ENCODE data around the gene SSH2. TPM values are rescaled to one million over a fixed set of nuclear protein-coding genes. Genes with fewer than 3 reads are reported as not detected.

Gene SSH2
- total RNA-seq, 4 donors from 2014 or later, result 30.2 to 38.6 (median 35.5) TPM

DNA sequence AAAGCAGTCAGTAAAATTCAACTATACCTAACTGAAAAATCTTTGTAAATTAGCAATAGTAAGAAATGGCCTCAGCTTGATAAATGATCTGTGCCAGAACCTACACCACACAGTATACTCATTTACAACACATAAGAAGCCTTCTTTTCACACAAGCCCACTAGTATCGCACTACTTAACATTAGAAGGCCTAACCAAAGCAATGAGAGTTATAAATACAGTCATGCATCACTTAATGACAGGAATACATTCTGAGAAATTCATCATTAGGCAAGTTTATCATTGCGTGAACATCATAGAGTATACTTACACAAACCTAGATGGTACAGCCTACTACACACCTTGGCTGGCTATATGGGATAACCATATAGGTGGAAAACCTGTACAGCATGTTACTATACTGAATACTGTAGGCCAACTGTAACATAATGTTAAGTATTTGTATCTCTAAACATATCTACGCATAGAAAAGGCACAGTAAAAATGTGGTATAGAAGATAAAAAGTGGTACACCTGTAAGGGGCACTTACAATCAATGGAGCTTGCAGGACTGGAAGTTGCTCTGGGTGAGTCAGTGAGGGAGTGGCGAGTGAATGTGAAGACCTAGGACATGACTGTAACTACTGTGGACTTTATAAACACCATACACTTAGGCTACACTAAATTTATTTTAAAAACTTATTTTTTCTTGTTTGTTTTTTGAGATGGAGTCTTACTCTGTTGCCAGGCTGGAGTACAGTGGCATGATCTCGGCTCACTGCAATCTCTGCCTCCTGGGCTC, 180.8 kb downstream of the SSH2 start:
- Histone ChIP-seq H3K27ac (peak overlapping the region in 1 of 3 donors; percentile 26), H3K27me3 (no peaks in the 10 kb centered on the region), H3K9me3 (no peaks in the 10 kb centered on the region), H3K4me1 (peaks cover under 1 to 17% of the 10 kb centered on the region in 2 donors), H3K4me3 (replicated peaks in 1 of 3) (no peak overlapping the region), H3K36me3 (peaks cover 0 to 4% of the 10 kb centered on the region in 2 donors)
- DNase-seq, result no peak
- TF ChIP-seq CTCF (IDR thresholded peaks at IDR 0.05) (no peak), POLR2A (IDR thresholded peaks at IDR 0.05) (no peak)
- intact Hi-C loops (cut with DNase I), result no loop called here
- 95 to 97% methylated on average over 5 of the region's 5 CpGs for WGBS, 2 donors

- H3K36me3 ChIP-seq, result peaks cover 0 to 4% of the 10 kb centered on the region in 2 donors
- H3K4me1 ChIP-seq, result peaks cover 3 to 21% of the 10 kb centered on the region in 2 donors
- TF ChIP-seq CTCF (IDR thresholded peaks at IDR 0.05) (no peak), POLR2A (IDR thresholded peaks at IDR 0.05) (no peak)
- H3K4me3 ChIP-seq (replicated peaks in 1 of 3), result no peak overlapping the region
- H3K27ac ChIP-seq, result no peak overlapping the region
- DNase-seq, result no peak
- intact Hi-C loops (cut with DNase I), result no loop called here
- H3K9me3 ChIP-seq, result no peaks in the 10 kb centered on the region
- H3K27me3 ChIP-seq, result no peaks in the 10 kb centered on the region
- 90 to 93% methylated on average over 1 of the region's 1 CpG for WGBS, 2 donors
Measured at GRCh38 chr17:29748400-29748799, 181.6 kb downstream of the SSH2 start.

DNA sequence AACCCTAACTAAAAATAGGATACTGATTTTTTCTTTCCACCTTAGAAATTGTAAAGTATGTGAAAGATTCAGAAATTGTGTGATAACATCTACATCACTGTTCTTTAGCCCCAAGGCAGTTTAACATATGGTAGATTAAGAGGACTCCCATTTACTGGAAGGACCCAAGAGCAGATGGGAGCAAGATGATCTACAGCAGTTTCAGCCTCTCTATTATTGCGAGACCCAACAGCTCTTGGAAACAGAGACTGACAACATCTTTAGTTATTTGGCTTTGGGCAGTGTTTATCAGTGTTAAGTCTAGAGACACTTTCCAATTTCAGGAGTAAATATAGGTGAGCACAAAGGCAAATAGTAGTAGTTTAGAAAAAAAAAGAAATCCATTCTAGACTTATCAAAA, 182.4 kb downstream of the SSH2 start:
- Histone ChIP-seq H3K4me3 (replicated peaks in 1 of 3) (no peak overlapping the region), H3K9me3 (no peaks in the 10 kb centered on the region), H3K27me3 (no peaks in the 10 kb centered on the region), H3K4me1 (peaks cover 3 to 21% of the 10 kb centered on the region in 2 donors), H3K27ac (no peak overlapping the region), H3K36me3 (no peaks in the 10 kb centered on the region)
- intact Hi-C loops (cut with DNase I), result no loop called here
- no peak for TF ChIP-seq CTCF (IDR thresholded peaks at IDR 0.05)
- DNase-seq, result no peak
- 100% methylated on average over 1 of the region's 1 CpG for WGBS, 2 donors

- H3K9me3 ChIP-seq, result no peaks in the 10 kb centered on the region
- H3K36me3 ChIP-seq, result no peaks in the 10 kb centered on the region
- DNase-seq, result no peak
- intact Hi-C loops (cut with DNase I), result no loop called here
- 92 to 96% methylated on average over 4 of the region's 4 CpGs for WGBS, 2 donors
- H3K4me3 ChIP-seq (replicated peaks in 1 of 3), result no peak overlapping the region
- peaks cover 3 to 21% of the 10 kb centered on the region in 2 donors for H3K4me1 ChIP-seq
- H3K27ac ChIP-seq, result no peak overlapping the region
- no peak for TF ChIP-seq POLR2A (IDR thresholded peaks at IDR 0.05)
- TF ChIP-seq CTCF (IDR thresholded peaks at IDR 0.05), result no peak
- no peaks in the 10 kb centered on the region for H3K27me3 ChIP-seq
Measured at GRCh38 chr17:29746669-29747068, 183.4 kb downstream of the SSH2 start.

DNA sequence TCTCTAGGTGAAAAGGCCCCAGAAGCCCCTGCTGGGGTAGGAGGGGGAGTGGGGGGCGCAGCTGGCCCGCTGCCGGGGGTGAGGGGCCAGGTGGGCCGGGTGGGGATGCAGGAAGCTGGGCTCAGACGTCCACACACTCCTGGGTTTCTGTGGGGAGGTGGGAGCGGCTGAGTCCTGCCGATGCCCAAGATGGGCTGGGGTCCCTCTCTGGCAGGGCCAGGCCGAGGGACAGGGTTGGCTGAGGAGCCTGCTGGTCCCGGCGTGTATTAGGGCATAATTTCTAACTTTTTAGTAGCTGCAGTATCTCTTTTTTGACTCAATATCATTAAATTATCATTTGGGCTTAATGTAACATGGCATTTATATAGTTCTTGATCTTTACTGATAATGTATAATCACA, 185.9 kb downstream of the SSH2 start:
- H3K27me3 ChIP-seq, result no peaks in the 10 kb centered on the region
- peak overlapping the region in 2 of 3 donors; percentile 46 to 61 for H3K27ac ChIP-seq
- TF ChIP-seq POLR2A (IDR thresholded peaks at IDR 0.05), result no peak
- TF ChIP-seq CTCF (IDR thresholded peaks at IDR 0.05), result no peak
- H3K4me1 ChIP-seq, result peaks cover 11 to 24% of the 10 kb centered on the region in 2 donors
- no peaks in the 10 kb centered on the region for H3K9me3 ChIP-seq
- no peaks in the 10 kb centered on the region for H3K36me3 ChIP-seq
- H3K4me3 ChIP-seq (replicated peaks in 1 of 3), result no peak overlapping the region
- DNase-seq, result no peak
- intact Hi-C loops (cut with DNase I), result no loop called here
- 88 to 94% methylated on average over 9 to 10 of the region's 10 CpGs for WGBS, 2 donors

Measured in thyroid gland (tissue), 4 donors.